Vagina (tissue), 2 donors: ENCODE measurements around the gene VWF.

Experiments
- POLR2A ChIP-seq, 2 donors: fragments of 450-650 bp; IDR thresholded peaks; one replicate each; pipeline ENCODE4 v1.6.1; 2017; ENCODE audit warnings: antibody characterized with exemption in 2 of 2, mild to moderate bottlenecking in 2 of 2, moderate library complexity in 2 of 2
- POLR2AphosphoS5 ChIP-seq, 2 donors: sonication (generic); formaldehyde crosslinking; IDR thresholded peaks; one replicate each; pipeline ENCODE4 v1.9.0; 2017; ENCODE audit warnings: antibody characterized with exemption in 2 of 2, mild to moderate bottlenecking in 2 of 2, low read depth in 1 of 2; ENCODE audit not compliant: insufficient read depth in 1 of 2
- TF ChIP-seq, protein P1 (sequence below), 3 experiments: fragments of 450-650 bp in 2 of 3; fragments of 200-600 bp in 1 of 3; sonication (generic) in 1 of 3; IDR thresholded peaks; one replicate each; pipeline ENCODE4 v1.5.1; 2017 to 2019; ENCODE audit warnings: antibody characterized with exemption in 3 of 3, mild to moderate bottlenecking in 2 of 3, moderate library complexity in 2 of 3

DNA sequence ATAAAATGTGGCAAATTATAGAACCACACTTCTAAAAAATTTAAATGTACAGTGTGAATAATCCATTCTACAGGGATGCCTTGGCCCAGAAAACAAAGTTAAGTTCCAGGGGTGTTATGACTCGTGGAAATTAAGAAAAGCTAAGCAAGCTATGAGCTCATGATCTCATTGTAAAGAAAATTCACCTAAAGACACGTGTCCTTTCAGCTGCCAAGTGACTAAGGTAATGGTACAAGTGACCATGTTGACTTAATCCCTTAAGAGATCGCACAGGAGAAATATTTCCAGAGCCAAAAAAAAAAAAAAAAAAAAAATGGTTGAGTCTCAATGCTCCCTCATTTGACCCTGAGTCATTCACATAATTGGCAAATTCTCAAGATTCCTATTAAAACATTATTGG is 128.0 kb downstream of the VWF start:
- TF ChIP-seq, protein P1, sequence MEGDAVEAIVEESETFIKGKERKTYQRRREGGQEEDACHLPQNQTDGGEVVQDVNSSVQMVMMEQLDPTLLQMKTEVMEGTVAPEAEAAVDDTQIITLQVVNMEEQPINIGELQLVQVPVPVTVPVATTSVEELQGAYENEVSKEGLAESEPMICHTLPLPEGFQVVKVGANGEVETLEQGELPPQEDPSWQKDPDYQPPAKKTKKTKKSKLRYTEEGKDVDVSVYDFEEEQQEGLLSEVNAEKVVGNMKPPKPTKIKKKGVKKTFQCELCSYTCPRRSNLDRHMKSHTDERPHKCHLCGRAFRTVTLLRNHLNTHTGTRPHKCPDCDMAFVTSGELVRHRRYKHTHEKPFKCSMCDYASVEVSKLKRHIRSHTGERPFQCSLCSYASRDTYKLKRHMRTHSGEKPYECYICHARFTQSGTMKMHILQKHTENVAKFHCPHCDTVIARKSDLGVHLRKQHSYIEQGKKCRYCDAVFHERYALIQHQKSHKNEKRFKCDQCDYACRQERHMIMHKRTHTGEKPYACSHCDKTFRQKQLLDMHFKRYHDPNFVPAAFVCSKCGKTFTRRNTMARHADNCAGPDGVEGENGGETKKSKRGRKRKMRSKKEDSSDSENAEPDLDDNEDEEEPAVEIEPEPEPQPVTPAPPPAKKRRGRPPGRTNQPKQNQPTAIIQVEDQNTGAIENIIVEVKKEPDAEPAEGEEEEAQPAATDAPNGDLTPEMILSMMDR (IDR thresholded peaks at IDR 0.05): no peak
- no peak for TF ChIP-seq POLR2A (IDR thresholded peaks at IDR 0.05)
- TF ChIP-seq POLR2AphosphoS5 (IDR thresholded peaks at IDR 0.05; ENCODE audit: insufficient read depth in 1 of 2, low read depth in 1 of 2): no peak
